GM06990 (cell line): ENCODE results near the gene GPN2.

ENCODE experiments used
- DNase-seq: peaks from one replicate; pipeline ENCODE4 v3.0.0-alpha.2; 2011; ENCODE audit not compliant: insufficient read length; ENCODE audit errors: extremely low read depth
- H3K27me3 ChIP-seq: replicated peaks from 2 replicates; pipeline ENCODE4 v1.6.0; 2011; ENCODE audit warnings: low read length; ENCODE audit not compliant: control insufficient read depth, insufficient read depth
- H3K36me3 ChIP-seq: 2 replicates; pipeline ENCODE4 v1.5.1; 2011; ENCODE audit warnings: low read length; ENCODE audit not compliant: control insufficient read depth, insufficient read depth
- H3K4me3 ChIP-seq: replicated peaks from 2 replicates; pipeline ENCODE4 v1.5.1; 2011; ENCODE audit warnings: low read depth, mild to moderate bottlenecking, control low read depth, low read length
- TF ChIP-seq, protein P1 (sequence below): IDR thresholded peaks from 2 replicates; pipeline ENCODE4 v1.5.1; 2011; ENCODE audit warnings: low read length, control low read depth, mild to moderate bottlenecking, inconsistent platforms; ENCODE audit not compliant: insufficient read depth, poor library complexity, severe bottlenecking

The GPN2 gene

DNA sequence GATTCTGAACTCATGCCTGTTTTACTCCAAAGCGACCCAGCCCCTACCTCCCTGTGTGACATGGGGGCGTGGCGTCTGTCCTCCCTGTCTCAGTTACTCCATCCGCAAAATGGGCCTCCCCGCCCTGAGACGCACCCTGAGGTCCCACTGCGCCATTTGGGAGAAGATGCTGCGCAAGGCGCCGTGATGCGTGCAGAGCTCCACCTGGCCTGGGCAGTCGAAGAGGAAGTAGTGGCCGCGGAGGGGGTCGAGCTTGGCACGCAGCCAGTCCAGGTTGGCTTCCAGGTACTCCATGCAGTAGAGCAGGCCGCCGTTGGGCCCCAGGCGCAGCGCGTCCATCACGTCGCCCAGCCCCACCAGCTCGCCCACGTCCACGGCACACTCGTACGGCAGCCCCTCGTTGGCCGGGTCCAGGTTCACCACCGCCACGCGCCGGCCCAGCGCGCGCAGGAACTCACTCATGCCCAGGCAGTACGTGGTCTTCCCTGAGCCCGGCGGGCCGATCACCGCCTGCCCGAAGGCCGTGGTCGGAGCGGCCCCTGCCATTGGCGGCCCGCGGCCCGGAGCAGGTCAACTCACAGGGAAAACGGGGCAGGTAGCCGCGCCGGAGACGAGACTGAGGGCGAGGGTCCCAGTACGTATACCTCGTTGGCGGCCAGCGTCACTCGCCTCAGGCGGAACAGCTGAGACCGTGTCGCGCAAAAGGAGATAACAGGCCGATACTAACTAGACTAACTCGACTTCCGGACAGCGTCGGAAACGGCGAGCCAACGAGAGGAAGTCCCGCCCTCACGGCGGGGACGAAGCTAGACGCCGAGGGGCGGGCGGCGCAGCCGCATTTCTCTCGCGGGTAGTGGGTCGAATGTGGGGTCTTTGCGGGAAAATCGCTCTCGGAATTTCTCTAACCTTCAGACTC, at the start of gene GPN2:
Gene GPN2 (minus strand): TSS at position 733 of the 916 bp plus-strand sequence. CDS start 187 bp downstream, at position 546.
- no peaks in the 10 kb centered on the region for H3K27me3 ChIP-seq
- H3K4me3 ChIP-seq: peak within 1 kb of the TSS; percentile 95
- peak; percentile 83 for DNase-seq
- H3K36me3 ChIP-seq: peaks cover 28% of the 10 kb centered on the region
- TF ChIP-seq, protein P1, sequence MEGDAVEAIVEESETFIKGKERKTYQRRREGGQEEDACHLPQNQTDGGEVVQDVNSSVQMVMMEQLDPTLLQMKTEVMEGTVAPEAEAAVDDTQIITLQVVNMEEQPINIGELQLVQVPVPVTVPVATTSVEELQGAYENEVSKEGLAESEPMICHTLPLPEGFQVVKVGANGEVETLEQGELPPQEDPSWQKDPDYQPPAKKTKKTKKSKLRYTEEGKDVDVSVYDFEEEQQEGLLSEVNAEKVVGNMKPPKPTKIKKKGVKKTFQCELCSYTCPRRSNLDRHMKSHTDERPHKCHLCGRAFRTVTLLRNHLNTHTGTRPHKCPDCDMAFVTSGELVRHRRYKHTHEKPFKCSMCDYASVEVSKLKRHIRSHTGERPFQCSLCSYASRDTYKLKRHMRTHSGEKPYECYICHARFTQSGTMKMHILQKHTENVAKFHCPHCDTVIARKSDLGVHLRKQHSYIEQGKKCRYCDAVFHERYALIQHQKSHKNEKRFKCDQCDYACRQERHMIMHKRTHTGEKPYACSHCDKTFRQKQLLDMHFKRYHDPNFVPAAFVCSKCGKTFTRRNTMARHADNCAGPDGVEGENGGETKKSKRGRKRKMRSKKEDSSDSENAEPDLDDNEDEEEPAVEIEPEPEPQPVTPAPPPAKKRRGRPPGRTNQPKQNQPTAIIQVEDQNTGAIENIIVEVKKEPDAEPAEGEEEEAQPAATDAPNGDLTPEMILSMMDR: no peak

DNA sequence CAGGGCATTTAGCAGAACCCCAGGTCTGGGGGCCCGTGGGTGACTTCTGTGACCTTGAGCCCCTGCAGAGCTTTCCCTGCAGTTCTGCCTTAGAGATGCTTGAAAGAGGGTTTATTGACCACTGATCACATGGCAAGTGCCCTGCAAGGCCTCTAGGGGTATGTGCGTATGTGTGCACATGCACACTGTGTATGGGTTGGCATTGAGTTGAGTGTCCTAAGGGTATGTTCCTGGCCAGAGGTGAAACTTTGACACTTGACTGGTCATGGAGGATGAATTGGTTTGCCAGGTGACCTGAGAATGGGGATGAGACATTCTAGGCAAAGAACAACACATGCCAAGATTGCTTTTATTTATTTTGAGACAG, 48.6 kb upstream of the GPN2 start:
- Histone ChIP-seq H3K36me3 (peaks cover 25% of the 10 kb centered on the region), H3K4me3 (no peak overlapping the region), H3K27me3 (no peaks in the 10 kb centered on the region)
- TF ChIP-seq, protein P1: no peak
- no peak for DNase-seq

DNA sequence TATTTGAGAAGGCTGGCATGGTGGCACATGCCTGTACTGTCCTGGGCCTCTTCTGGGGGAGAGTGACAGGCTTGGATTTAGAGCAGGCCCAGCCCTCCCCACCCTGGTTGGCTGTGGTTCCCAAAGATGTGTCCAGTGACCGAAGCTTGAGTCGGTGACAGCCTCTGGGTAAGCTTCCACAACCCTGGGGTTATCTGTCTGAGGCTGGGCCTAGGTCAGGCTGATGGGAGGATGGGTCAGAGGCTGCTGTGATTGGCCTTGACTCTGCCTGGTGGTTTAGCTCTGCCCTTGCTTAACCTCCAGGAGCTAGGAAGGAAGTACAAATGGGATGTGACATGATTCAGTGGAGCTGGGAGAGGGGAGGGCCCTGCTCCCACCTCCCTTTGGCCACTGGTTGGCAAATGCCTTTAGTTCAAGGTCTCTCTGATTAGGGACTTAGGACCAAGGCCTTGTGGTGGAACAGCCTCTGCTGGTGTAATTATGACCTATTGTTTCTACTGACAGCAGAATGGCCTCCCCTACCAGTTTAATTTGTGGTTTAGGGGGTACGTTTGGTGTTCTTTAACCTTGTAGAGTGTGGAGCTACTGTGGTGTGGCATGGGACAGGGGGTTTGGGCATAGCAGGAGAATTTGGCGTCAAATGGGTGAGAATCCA, 48.0 kb upstream of the GPN2 start:
- no peak for DNase-seq
- Histone ChIP-seq H3K27me3 (no peaks in the 10 kb centered on the region), H3K36me3 (peaks cover 22% of the 10 kb centered on the region), H3K4me3 (no peak overlapping the region)
- TF ChIP-seq, protein P1: no peak

DNA sequence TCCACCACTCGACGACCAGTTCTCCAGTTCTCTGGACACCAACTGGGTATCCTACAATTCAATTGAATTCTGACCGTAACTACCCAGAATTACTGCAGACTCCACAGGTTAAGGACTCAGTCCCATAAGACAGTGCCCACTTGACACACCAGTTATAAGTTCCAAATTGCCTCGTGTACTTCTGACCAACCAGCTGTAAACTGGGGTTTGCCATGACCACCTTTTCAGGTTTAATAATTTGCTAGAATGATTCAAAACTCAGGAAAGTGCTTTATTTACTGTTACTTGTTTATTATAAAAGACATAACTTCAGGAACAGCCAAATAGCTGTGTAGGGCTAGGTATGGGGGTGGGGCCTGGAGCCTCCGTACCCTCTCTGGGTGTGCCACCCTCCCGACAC, 46.7 kb upstream of the GPN2 start:
- Histone ChIP-seq H3K27me3 (no peaks in the 10 kb centered on the region), H3K4me3 (no peak overlapping the region), H3K36me3 (peaks cover 19% of the 10 kb centered on the region)
- TF ChIP-seq, protein P1: no peak
- DNase-seq: no peak

DNA sequence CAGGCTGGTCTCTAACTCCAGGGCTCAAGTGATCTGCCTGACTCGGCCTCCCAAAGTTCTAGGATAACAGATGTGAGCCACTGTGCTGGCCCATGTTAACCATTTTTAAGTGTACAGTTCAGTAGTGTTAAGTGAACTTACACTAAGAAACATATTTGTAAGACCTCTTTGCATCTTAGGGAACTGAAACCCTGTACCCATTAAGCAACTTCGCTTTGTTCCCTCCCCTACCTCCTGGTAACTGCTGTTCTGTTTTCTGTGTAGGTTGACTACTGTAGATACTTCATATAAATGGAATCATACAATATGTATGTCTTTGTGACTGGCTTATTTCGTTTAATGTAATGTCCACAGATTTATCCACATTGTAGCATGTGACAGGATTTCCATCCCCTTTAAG, 42.4 kb upstream of the GPN2 start:
- Histone ChIP-seq H3K27me3 (no peaks in the 10 kb centered on the region), H3K36me3 (peaks cover 8% of the 10 kb centered on the region), H3K4me3 (no peak overlapping the region)
- TF ChIP-seq, protein P1: no peak
- no peak for DNase-seq
